Measurements from ENCODE around the gene SYNE1.

GRCh38 chr6:152353440-152353839, 283.7 kb downstream of the SYNE1 start:
- TF ChIP-seq EZH2 (IDR thresholded peaks at IDR 0.05; ENCODE audit: borderline replicate concordance) = no peak
- no peak for TF ChIP-seq CTCF (IDR thresholded peaks at IDR 0.05; ENCODE audit: poor library complexity)
